ENCODE data around the gene SIGLEC14. TPM values are rescaled to one million over a fixed set of nuclear protein-coding genes. Genes with fewer than 3 reads are reported as not detected.
"Not testable (repeated sequence)": the region's sequence is repeated elsewhere in the genome, so short reads cannot be mapped to it uniquely, and the experiment has no call there.

Gene SIGLEC14
- total RNA-seq, 1 donor from 2014 or later: not detected

DNA sequence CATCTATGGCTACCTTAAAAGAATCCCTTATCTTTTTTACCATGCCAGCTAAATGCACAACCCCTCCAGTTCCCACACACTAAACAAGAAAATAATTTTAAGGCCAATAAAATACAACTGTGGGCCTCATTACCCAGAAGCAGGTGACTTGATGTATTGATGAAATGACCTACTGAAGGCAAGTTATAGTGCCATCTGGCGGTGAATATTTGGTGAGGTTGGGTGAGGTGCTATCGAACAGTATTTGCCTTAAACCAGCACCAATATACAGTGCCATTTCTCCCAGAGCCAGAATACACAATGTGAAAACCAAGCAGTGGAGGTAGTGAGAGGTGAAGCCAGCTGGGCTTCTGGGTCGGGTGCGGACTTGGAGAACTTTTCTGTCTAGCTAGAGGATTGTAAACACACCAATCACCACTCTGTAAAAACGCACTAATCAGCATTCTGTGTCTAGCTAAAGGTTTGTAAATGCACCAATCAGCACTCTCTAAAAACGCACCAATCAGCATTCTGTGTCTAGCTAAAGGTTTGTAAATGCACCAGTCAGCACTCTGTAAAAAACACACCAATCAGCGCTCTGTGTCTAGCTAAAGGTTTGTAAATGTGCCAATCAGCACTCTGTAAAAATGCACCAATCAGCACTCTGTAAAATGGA, 29.4 kb upstream of the SIGLEC14 start:
- DNase-seq: peak; percentile 68

GRCh38 chr19:51668216-51668615, 21.6 kb upstream of the SIGLEC14 start:
- no peak for DNase-seq

GRCh38 chr19:51664997-51665396, 18.4 kb upstream of the SIGLEC14 start:
- DNase-seq: peak; percentile 10

- DNase-seq: no peak
Observed at GRCh38 chr19:51664131-51664530, 17.5 kb upstream of the SIGLEC14 start.

GRCh38 chr19:51663650-51664049, 17.0 kb upstream of the SIGLEC14 start:
- no peak for DNase-seq

DNA sequence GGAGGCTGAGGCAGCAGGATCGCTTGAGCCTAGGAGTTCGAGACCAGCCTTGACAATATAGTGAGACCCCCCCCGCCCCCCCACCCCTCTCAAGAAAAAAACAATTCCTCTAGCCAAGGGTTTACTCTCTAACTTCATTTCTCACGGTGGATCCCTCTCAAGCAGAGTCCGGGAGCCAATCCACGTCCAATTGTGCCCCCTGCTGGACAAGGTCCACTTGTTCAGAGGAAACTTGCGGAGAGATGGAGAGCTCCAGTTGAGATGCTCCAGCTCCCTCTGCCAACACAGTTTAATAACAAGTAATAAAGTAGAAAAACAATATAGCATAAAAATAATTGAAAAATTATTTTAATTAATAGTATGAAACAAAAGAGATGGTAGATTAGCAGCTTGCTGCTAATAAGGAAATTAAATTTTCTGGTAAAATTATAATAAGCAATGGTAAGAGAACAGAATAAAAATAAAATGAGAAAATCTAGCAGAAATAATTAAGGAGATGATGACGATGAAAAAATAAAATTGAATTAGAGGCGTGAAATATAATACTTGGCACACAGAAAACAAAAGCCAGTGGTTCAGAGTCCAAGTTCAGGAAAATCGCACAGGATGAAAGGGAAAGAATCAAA, 14.5 kb upstream of the SIGLEC14 start:
- peak; percentile 85 for DNase-seq

- DNase-seq: no peak
Observed at GRCh38 chr19:51654783-51655182, 8.2 kb upstream of the SIGLEC14 start.

GRCh38 chr19:51653162-51653561, 6.5 kb upstream of the SIGLEC14 start:
- no peak for DNase-seq

DNA sequence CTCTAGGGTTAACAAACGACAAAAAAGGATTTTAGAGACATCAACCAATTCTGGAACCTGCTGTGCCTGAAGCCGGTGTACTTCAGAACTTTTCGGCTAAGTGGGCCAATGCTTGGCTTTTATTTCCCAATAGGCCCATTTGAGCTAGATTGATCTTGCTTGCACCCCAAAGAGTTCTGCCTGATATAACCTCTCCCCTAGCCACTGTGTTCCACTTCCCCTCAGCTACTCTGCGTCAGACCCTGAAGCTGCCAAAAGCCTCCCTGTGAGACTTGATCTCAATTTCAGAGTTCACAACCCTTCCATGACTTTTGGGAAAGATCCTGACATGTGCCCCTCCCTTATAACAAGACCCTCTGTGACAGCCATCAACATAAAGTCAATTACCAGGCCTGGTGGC, 5.6 kb upstream of the SIGLEC14 start:
- DNase-seq: no peak

DNA sequence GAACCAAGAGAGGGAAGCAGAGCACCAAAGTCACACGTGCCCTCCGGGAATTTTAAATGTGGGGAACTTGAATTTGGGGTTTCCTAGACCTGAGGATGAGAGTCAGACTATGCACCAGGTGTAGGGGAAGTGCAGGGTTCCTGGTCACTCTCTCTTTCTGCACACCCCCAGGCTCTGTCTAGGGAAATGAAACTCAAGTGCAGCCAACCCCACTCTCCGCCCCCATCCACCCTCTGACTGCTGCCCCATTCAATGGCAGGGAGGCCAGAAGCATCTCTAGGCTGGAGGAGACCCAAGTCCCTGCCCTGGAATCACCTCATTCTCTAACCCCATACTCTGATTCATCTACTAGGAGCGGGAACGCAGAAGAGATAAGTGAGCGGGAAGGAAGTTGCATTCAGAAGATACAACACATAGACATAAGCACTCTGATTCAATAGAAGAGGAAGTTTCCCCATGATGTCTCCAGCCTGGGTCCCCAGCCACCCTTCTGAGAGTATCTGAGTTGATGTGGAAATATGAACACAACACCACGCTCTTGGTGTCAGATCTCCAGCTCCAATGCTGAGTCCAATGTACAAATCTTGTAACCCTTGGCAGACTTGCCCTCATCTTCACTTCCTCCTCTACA, 4.7 kb upstream of the SIGLEC14 start:
- no peak for DNase-seq

DNA sequence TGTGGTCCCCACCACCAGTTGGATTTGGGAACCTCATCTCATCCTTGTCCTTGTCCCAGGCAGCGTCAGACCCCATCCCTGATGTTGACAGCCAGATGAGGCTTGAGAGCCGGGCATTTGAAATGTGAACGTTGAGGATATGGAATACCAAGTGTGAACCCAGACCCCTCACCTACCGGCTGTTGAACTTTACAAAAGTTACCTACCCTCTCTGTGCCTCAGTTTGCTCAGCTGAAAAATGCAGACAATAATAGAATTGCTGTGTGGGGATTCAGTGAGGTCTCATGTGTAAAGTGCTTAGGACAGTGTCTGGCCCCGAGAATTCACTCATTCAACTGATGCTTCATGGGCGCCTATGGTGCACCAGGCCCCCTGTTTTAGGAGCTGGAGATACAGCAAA, 693 bp upstream of the SIGLEC14 start:
- no peak for DNase-seq

GRCh38 chr19:51644636-51645271, 1.9 kb downstream of the SIGLEC14 start:
- DNase-seq: no peak

DNA sequence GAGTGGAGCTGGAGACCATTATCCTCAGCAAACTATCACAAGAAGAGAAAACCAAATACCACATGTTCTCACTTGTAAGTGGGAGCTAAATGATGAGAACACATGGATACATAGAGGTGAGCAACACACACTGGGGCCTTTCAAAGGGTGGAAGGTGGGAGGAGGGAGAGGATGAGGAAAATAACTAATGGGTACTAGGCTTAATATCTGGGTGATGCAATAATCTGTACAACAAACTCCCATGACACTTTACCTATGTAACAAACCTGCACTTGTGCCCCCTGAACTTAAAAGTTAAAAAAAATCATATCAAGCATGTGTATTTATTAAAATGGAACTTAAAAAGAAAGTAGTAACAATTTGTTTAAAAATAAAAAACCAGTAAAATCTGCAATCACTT, 5.0 kb downstream of the SIGLEC14 start:
- DNase-seq: no peak

GRCh38 chr19:51640386-51640785, 6.2 kb downstream of the SIGLEC14 start:
- DNase-seq: no peak

DNA sequence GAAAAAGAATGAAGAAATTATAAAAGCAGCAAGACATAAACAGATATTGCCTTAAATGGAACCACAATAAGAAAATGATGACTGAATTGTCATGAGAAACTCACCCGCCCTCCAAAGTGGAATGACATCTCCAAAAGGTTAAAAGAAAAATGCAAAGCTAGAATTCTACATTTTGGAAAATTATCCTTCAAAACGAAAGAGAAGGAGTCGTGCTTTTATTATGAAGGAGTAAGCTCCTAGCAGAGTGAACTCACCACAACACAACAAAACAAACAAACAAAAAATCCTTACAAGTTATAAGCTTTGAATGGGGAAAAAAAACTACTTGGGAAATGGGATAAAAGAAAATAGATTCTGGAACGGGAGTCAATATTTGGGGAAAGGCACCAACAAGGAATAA, 6.7 kb downstream of the SIGLEC14 start:
- DNase-seq: no peak

- DNase-seq: peak; percentile 21
Observed at GRCh38 chr19:51637362-51637978, 9.2 kb downstream of the SIGLEC14 start.

DNA sequence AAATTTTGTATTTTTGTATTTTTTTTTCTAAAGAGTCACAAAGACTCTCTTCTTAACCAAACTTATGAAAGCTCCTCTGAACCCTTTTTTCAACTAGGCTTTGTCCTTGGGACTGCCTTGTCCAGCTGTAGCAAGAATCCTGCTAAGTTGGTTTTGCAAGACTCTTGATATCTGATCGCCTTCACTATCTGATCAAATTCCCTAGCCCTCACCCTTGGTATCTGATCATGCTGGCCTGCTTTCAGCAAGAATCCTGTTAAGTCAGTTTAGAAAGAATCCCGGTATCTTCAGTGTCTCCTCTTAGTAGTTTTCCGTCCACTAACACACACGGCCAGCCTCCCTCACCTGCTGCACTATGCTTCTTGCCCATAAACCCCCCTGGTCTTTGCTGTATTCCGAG, 14.5 kb downstream of the SIGLEC14 start:
- no peak for DNase-seq

DNA sequence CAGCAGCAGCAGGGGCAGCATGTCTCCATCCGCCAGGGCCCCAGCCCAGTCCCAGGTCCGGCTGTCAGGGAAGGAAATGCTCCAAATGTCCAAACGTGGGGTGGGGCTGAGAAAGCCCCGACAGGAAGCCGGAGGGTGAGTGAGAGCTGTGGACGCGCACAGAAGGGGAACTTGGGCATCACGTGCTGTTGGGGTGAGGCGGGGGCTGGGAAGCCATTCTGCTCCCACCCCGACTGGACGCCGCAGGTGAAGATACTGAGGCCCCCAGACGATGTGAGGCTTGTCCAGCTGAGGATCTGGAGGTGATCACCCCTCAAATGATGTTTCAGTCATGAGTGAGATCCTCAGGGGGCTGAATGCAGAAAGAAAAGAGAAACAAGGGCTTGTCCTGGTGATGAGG, 16.3 kb downstream of the SIGLEC14 start, which contains the start of gene SIGLEC5:
Gene SIGLEC5, minus strand, starts transcription at position 87 of the 400 bp plus-strand sequence. Its CDS starts 66 bp downstream, at position 21.
- not testable (repeated sequence) for DNase-seq

DNA sequence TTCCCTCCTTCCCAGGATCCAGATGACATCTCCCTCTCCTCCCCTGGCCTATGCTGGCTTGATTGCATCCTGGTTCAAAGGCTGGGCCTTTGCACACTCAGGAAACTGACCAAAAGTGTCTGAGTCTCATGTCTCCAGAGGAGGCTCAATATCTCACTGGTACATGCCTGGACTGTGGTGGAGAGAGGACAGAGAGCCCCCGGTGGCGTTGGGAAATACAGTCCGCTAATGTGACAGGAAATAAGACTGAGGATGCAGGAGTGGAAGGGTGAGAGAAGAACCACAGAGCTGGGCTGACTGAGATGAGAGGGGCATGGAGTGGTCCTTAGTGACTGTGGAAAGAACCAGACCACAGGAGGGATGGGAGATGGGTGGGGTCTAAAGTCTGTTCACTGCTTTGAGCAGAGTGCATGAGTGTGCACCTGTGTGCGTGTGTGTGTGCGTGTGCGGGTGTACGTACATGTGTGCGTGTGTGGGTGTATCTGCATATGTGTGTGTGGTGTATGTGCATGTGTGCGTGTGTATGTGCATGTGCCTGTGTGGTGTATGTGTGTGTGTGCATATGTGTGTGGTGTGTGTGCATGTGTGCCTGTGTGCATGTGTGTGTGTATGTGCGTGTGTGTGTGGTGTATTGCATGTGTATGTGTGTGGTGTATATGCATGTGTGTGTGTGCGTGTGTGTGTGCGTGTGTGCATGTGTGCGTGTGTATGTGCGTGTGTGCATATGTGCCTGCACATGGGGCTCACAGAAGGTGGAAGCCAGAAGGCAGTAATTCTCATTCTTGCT, 18.3 kb downstream of the SIGLEC14 start:
- DNase-seq: no peak

GRCh38 chr19:51627491-51628138, 19.0 kb downstream of the SIGLEC14 start:
- no peak for DNase-seq

DNA sequence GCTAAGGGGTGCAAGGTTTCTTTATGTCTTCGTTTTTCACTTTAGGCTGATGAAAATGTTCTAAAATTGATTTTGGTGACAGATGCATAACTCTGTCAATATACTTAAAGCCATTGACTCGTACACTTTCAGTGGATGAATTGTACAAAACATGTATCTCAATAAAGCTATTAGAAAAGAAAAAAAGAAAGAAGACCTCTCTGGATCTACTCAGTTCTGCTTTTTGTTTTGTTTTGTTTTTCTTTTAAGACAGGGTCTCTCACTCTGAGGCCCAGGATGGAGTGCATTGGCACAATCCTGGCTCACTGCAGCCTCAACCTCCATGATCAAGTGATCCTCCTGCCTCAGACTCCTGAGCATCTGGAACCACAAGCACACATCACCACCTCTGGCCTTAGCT, 19.9 kb downstream of the SIGLEC14 start:
- no peak for DNase-seq

- no peak for DNase-seq
Observed at GRCh38 chr19:51621178-51621577, 25.4 kb downstream of the SIGLEC14 start.
